ENCODE measurements around the gene NPAS3.

DNA sequence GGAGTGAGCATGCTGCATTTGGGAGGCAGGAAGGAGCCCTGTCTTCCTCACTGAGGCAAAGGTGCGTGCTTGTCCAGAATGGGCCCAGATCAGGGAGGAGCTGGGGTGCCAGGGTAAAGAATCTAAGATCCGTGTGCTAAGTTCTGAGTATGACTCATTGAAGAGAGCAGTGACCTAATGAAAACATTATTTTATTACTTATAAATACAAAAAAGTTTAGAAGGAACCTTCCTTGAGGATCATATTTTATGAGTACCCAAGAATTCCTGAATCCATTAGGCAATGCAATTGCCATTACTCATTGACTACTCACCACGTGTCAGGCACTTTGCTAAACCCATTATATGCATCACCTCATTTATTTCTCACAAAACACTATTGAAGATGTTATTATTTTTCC is 747.5 kb downstream of the NPAS3 start:
- TF ChIP-seq ZNF138 (CRISPR knock-in tag; IDR thresholded peaks at IDR 0.05; ENCODE audit: low read depth) (no peak), CEBPB (IDR thresholded peaks at IDR 0.05; ENCODE audit: borderline replicate concordance, low read depth, low read length) (no peak), EZH2 (conservative IDR thresholded peaks at IDR 0.05; ENCODE audit: low read depth, low read length) (no peak), ZNF678 (CRISPR knock-in tag; IDR thresholded peaks at IDR 0.05) (no peak), RAD21 (CRISPR knock-in tag; IDR thresholded peaks at IDR 0.05) (no peak), YY1 (IDR thresholded peaks at IDR 0.05; ENCODE audit: insufficient read depth, insufficient replicate concordance, low read depth, low read length) (no peak), ZNF703 (CRISPR knock-in tag; IDR thresholded peaks at IDR 0.05; ENCODE audit: borderline replicate concordance) (no peak)
- TF ChIP-seq, protein P1, sequence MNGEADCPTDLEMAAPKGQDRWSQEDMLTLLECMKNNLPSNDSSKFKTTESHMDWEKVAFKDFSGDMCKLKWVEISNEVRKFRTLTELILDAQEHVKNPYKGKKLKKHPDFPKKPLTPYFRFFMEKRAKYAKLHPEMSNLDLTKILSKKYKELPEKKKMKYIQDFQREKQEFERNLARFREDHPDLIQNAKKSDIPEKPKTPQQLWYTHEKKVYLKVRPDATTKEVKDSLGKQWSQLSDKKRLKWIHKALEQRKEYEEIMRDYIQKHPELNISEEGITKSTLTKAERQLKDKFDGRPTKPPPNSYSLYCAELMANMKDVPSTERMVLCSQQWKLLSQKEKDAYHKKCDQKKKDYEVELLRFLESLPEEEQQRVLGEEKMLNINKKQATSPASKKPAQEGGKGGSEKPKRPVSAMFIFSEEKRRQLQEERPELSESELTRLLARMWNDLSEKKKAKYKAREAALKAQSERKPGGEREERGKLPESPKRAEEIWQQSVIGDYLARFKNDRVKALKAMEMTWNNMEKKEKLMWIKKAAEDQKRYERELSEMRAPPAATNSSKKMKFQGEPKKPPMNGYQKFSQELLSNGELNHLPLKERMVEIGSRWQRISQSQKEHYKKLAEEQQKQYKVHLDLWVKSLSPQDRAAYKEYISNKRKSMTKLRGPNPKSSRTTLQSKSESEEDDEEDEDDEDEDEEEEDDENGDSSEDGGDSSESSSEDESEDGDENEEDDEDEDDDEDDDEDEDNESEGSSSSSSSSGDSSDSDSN (CRISPR knock-in tag; IDR thresholded peaks at IDR 0.05) = no peak
- TF ChIP-seq, protein P2, sequence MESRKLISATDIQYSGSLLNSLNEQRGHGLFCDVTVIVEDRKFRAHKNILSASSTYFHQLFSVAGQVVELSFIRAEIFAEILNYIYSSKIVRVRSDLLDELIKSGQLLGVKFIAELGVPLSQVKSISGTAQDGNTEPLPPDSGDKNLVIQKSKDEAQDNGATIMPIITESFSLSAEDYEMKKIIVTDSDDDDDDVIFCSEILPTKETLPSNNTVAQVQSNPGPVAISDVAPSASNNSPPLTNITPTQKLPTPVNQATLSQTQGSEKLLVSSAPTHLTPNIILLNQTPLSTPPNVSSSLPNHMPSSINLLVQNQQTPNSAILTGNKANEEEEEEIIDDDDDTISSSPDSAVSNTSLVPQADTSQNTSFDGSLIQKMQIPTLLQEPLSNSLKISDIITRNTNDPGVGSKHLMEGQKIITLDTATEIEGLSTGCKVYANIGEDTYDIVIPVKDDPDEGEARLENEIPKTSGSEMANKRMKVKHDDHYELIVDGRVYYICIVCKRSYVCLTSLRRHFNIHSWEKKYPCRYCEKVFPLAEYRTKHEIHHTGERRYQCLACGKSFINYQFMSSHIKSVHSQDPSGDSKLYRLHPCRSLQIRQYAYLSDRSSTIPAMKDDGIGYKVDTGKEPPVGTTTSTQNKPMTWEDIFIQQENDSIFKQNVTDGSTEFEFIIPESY (CRISPR knock-in tag; IDR thresholded peaks at IDR 0.05) = no peak
- TF ChIP-seq, protein P3, sequence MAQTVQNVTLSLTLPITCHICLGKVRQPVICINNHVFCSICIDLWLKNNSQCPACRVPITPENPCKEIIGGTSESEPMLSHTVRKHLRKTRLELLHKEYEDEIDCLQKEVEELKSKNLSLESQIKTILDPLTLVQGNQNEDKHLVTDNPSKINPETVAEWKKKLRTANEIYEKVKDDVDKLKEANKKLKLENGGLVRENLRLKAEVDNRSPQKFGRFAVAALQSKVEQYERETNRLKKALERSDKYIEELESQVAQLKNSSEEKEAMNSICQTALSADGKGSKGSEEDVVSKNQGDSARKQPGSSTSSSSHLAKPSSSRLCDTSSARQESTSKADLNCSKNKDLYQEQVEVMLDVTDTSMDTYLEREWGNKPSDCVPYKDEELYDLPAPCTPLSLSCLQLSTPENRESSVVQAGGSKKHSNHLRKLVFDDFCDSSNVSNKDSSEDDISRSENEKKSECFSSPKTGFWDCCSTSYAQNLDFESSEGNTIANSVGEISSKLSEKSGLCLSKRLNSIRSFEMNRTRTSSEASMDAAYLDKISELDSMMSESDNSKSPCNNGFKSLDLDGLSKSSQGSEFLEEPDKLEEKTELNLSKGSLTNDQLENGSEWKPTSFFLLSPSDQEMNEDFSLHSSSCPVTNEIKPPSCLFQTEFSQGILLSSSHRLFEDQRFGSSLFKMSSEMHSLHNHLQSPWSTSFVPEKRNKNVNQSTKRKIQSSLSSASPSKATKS (CRISPR knock-in tag; IDR thresholded peaks at IDR 0.05) = no peak
- TF ChIP-seq, protein P4, sequence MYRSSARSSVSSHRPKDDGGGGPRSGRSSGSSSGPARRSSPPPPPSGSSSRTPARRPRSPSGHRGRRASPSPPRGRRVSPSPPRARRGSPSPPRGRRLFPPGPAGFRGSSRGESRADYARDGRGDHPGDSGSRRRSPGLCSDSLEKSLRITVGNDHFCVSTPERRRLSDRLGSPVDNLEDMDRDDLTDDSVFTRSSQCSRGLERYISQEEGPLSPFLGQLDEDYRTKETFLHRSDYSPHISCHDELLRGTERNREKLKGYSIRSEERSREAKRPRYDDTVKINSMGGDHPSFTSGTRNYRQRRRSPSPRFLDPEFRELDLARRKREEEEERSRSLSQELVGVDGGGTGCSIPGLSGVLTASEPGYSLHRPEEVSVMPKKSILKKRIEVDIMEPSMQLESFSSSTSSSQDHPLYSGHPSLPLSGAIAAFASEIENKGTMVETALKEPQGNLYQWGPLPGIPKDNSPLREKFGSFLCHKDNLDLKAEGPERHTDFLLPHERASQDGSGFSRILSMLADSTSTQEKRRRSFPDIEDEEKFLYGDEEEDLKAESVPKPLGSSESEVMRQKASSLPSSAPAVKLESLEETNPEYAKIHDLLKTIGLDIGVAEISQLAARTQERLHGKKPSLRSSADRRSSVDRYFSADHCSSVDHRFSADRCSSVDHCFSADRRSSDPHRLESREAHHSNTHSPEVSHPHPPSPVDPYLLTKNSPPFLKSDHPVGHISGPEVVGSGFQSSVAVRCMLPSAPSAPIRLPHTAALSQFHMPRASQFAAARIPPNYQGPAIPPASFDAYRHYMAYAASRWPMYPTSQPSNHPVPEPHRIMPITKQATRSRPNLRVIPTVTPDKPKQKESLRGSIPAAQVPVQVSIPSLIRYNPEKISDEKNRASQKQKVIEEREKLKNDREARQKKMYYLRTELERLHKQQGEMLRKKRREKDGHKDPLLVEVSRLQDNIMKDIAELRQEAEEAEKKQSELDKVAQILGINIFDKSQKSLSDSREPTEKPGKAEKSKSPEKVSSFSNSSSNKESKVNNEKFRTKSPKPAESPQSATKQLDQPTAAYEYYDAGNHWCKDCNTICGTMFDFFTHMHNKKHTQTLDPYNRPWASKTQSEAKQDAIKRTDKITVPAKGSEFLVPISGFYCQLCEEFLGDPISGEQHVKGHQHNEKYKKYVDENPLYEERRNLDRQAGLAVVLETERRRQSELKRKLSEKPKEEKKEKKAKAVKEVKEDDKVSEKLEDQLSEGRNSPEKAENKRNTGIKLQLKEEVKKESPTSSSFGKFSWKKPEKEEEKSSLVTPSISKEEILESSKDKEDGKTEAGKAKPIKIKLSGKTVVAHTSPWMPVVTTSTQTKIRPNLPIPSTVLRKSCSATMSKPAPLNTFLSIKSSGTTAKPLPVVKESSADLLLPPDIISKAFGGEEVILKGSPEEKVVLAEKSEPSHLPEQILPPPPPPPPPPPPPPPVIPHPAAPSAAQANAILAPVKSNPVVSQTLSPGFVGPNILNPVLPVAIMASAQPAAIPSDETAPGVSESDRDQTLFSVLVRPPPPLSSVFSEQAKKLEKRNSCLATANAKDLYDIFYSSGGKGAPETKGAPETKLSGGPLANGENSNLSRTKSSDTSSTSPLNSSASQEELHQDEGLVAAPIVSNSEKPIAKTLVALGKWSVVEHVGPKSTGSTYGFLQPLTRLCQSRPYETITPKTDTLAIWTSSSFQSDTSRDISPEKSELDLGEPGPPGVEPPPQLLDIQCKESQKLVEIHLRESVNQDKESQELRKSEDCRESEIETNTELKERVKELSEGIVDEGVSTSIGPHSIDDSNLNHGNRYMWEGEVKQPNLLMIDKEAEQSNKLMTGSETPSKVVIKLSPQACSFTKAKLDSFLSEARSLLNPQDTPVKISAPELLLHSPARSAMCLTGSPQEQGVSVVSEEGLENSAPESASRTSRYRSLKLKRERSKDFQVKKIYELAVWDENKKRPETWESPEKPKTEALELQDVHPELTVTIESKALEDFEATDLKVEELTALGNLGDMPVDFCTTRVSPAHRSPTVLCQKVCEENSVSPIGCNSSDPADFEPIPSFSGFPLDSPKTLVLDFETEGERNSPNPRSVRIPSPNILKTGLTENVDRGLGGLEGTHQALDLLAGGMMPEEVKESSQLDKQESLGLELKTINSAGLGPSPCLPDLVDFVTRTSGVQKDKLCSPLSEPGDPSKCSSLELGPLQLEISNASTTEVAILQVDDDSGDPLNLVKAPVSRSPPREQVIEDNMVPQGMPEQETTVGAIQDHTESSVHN (CRISPR knock-in tag; IDR thresholded peaks at IDR 0.05) = no peak
- TF ChIP-seq, protein P5, sequence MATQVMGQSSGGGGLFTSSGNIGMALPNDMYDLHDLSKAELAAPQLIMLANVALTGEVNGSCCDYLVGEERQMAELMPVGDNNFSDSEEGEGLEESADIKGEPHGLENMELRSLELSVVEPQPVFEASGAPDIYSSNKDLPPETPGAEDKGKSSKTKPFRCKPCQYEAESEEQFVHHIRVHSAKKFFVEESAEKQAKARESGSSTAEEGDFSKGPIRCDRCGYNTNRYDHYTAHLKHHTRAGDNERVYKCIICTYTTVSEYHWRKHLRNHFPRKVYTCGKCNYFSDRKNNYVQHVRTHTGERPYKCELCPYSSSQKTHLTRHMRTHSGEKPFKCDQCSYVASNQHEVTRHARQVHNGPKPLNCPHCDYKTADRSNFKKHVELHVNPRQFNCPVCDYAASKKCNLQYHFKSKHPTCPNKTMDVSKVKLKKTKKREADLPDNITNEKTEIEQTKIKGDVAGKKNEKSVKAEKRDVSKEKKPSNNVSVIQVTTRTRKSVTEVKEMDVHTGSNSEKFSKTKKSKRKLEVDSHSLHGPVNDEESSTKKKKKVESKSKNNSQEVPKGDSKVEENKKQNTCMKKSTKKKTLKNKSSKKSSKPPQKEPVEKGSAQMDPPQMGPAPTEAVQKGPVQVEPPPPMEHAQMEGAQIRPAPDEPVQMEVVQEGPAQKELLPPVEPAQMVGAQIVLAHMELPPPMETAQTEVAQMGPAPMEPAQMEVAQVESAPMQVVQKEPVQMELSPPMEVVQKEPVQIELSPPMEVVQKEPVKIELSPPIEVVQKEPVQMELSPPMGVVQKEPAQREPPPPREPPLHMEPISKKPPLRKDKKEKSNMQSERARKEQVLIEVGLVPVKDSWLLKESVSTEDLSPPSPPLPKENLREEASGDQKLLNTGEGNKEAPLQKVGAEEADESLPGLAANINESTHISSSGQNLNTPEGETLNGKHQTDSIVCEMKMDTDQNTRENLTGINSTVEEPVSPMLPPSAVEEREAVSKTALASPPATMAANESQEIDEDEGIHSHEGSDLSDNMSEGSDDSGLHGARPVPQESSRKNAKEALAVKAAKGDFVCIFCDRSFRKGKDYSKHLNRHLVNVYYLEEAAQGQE (IDR thresholded peaks at IDR 0.05; ENCODE audit: borderline replicate concordance in 1 of 2, low read depth in 1 of 2, low read length in 2 of 2) = no peak

Measured in HepG2 (cell line).